ACHN (cell line): Measurements from ENCODE around the gene SYT9.

Experiments used
- DNase-seq: peaks from one replicate; pipeline ENCODE4 v3.0.0-alpha.2; 2015
- in situ Hi-C: cut with HindIII; loops from 2 replicates; pipeline ENCODE4 v1.10.0; 2017; ENCODE audit warnings: low sequenced_read_pairs, low pct_ligation_motif_present, low pct_unique_long_range_greater_than_20kb

The SYT9 gene

DNA sequence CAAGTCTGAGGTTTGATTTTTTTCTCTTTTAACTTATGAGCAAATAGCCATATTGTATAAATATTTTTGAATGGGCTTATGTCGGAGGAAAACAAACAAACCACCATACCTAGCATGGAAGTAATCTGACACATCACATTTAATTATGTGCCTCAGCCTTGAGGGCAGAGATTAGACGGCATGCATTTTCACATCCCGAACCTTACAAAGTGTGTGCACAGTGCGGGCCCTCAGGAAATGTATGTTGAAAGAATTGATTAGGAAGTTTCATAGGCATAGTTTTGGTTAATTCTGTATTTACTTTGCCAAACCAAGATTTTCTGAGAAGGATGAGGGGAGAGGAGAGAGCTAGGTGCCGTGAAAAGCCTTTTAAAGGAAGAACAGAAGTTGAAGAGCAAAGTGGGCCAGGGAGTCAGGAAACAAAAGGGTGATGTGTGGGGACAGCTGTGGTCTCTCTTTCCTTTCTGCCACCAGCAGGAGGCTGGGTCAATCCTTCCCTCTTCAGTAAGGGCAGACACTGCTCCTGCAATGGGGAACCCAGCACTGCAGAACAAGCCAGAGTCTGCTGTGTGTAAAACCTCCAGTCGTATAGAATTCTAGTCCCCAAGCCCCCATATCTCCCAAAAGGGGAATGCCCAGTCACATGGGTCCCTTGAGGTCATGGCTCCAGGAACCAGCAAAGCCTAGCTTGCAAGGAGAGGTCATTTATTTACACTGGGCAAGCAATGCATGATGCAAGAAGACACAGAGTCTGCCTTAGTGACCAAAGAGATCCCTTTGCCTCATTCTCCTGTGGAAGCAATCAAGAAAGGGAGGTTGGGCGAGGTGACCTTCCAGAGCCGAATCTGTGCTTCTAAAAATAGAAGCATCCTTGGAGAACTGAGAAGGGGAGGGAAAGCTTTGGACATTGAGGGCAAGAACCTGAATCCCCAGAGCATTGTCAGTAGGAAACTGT, 162.5 kb downstream of the SYT9 start:
- in situ Hi-C loops = no loop called here
- DNase-seq = no peak

DNA sequence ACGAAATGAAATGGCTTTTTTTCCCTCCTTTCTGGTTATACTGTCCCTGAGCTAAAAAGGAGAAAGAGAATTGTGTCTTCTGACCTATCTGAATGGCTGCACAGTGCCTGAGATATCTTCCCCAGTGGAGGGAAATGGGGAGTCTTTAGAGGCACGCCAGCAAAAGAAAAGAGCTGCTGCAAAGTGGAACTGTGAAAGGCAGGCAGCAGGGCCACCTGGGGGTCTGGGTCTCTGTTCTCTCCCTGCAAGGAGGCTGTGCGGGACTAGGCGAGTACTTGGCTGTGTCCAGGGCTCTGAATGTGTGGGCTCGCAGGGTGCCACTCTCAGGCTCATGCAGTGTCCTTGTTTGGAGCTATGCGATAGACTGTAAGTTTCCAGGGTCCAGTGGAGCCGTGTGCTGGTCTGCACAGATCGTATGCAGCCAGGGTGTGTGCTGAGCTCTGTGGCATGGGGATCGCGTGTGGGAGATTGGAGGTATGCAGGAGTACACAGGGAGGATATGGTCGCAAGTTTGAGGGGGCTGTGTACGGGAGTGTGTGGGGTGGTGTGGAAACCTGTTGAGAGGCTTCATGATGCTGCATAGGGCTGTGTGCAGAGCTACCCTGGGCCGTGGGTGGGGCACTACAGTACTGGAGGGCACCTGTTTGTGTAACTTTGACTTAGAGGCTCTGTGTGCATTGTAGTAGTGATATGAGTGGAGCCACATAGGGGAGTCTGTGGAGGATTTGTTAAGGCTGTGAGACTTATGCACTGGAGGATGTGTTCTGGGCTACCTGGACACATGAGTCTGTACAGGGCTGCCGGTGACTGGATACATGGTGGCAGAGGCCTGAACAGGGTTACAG, 163.5 kb downstream of the SYT9 start:
- DNase-seq = no peak
- in situ Hi-C loops = no loop called here

GRCh38 chr11:7416080-7416479, 164.4 kb downstream of the SYT9 start:
- DNase-seq = no peak
- in situ Hi-C loops = no loop called here

- in situ Hi-C loops = no loop called here
- DNase-seq = no peak
Observed at GRCh38 chr11:7417328-7417727, 165.6 kb downstream of the SYT9 start.

DNA sequence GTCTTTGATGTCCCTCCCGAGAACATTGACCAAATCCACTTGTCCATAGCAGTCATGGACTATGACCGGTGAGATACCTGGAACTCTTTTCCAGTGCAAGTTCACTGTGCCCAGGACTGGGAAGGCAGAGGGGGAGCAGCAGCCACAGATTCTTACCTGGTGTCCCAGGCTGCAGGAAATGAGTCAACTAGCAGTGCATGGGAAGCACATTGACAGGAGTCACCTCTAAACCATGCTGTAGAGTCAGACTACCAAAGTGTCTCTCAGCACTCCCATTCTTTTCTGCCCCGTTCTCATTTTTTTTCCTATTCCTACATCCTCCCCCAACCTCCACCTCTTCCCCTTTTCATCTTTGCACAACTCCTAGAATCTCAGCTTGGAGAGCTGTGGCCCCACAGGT, 166.4 kb downstream of the SYT9 start:
- DNase-seq = no peak
- in situ Hi-C loops = no loop called here

DNA sequence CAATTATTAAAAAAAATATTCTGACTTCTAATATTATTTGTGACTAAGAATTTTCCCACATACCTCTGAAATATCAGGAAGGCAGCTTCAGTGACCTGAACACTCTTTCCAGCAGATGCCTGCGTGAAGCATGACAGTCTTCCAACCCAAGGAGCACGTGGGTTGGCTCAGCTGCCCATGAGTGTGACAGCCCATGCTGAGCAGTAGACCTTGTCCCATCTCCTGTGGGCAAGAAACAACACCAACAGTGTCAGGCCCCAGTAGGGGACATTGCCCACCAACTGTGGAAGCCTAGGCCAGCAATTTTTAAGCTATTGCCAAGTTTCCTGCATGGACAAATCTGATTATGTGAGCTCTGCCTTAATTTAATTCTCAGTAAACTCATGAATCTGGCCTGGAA, 167.2 kb downstream of the SYT9 start:
- in situ Hi-C loops = no loop called here
- no peak for DNase-seq

DNA sequence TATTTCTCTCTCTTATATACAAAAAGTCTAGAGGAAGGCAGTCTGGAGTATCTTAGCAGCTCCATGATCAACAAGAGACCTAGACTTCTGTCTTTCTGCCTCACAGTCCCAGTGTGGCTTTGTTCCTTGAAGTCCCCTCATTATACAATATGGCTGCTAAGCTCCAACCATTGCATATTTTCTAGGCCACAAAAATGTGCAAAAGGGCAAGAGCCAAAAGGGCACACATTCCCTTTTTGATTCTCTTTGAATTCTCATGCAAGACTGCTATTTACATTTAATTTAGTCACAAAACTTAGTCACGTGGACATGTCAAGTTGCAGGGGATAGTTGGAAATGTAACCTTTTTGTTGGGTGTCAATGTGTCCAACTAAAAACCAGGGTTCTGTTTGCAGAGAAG, 169.4 kb downstream of the SYT9 start:
- DNase-seq = no peak
- in situ Hi-C loops = no loop called here

DNA sequence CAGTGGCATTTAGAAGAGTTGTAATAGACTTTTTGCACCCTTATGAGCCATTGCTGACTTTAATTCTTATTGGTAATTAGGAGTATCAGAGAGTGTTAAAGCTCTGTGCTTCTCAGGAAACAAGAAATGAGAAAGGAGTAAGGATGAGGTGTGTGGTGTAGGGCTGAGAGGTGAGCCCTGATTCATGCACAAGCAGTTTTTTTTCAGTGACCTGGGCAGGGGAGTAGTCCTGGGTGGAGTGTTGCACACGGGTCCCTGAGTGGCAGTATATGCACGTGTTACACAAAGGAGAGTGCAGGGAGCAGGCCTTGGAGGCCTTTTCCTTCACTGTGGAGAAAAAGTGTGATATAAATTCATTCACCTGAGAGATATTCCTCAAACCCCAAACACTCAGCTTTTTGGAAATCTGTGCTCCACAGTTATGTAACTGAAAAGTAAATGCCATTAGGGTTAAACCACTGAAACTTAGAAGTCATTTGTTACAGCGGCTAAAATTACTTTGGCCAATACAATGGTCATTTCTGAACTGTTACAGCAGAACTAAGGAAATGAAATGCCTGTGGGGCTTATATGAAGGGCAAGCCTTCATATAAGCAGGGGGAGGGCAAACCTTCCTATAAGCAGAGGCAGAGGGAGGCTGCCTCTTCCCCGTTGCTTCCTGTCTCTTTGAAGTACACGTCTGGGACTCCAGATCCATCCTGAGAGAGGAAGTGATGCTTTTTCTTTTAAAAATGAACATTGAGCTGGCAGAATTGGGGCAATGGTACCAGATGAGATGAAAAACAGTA, 171.0 kb downstream of the SYT9 start:
- in situ Hi-C loops = no loop called here
- DNase-seq = no peak

DNA sequence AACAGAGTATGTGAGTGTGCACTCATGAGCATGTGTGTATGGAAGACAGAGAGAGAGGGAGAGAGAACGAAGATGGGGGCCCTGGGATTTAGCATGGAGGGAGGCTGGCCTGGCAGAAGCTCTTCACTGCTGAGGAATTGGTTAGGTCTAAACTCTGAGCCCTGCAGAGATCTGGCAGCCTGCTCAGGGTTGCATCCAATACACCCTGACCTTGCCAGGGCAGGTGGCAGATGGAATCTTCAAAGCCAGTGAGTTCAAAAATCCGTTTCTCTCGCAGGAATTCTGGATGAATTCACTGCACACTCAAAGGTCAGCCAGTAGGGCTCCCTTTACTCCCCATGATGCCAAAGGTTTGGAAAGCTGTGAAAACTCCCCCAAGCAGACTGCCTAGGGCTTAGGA, 172.2 kb downstream of the SYT9 start:
- in situ Hi-C loops = no loop called here
- no peak for DNase-seq

GRCh38 chr11:7427733-7428132, 176.0 kb downstream of the SYT9 start:
- DNase-seq = no peak
- in situ Hi-C loops = no loop called here

- DNase-seq = no peak
- in situ Hi-C loops = no loop called here
Observed at GRCh38 chr11:7428196-7428595, 176.5 kb downstream of the SYT9 start.

- in situ Hi-C loops = no loop called here
- DNase-seq = no peak
Observed at GRCh38 chr11:7430496-7430895, 178.8 kb downstream of the SYT9 start.

DNA sequence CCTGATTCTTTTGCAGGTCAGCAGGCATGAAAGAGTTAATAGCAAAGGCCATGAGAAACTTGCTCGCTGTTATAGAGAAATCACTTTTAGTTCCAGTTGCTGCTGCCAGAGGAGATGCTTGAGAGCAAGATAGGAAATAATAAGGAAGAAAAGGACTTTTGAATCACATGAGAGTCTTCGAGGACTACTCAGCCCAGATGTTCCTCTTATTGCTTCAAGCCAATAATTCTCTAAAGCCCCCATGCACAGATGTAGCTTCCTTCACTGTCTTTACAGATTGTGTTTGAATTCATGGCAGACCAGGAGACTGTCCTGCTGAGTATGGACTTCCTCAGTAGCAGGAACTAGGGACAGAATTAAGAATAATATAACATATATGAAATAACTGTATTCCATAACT, 183.5 kb downstream of the SYT9 start:
- DNase-seq = no peak
- in situ Hi-C loops = no loop called here

- in situ Hi-C loops = no loop called here
- no peak for DNase-seq
Observed at GRCh38 chr11:7436146-7436545, 184.4 kb downstream of the SYT9 start.

DNA sequence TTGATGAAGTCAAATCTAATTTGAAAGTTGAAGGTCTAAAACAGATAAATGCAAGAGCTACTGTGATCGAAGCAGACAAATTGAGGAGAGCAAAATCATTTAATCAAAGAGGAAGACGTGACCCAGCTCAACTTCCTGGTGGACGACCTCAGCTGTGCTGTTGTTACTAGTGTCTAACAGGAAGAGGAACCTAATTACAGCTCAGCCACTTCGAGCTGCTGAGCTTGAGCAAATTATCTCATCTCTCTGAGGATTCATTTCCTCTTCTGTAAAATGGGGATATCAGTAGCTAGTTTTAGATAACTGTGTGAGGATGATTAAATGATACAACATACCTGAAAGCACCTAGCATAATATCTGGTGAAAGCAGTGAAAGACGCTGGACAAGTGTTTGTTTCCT, 185.0 kb downstream of the SYT9 start:
- DNase-seq = no peak
- in situ Hi-C loops = no loop called here

DNA sequence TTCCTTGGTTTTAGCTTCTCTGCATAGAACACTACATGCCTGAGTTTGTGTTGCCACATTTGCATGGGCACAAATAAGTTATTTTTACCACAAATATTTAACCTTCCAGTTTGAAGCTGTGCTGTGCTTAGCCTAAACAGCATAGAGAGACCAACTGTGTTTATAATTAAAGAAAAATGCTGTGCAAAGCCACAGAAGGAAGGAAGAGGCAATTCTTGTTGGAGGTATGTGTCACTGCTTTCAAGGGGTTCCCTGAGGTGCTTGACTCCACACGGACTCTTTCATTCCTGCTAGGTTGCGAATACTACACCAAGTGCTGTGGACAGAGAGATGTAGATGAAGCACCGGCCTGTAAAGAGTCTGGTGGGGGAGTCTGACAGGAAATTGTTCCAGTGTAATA, 186.0 kb downstream of the SYT9 start:
- DNase-seq = no peak
- in situ Hi-C loops = no loop called here

DNA sequence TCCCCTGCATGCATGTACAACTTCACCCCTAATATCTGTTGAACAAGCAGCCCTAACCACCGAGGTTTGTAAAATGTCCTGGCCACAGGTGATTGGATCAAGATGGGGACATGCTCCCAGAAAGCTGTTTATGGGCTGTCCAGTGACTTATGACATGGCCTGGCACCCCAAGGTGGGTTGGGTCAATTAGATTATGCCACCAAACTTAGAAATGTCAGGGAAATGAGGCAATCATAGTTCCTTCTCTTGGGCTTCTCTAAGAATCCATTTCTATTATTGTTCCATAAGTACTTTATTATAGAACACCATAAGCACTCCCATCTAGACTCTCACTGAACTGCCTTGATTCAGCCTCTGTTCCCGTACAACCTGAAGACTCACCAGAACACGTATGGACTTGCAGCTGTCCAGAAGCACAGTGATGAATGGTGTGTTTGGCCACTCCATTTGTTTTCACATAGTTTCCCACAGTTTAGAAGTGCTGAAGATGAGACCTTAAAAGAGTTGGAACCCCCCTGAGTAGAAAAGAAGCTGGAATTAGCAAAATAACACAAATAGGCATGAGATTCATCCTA, 188.1 kb downstream of the SYT9 start:
- no peak for DNase-seq
- in situ Hi-C loops = no loop called here

GRCh38 chr11:7442588-7443215, 191.0 kb downstream of the SYT9 start:
- DNase-seq = peak; percentile 45
- in situ Hi-C loops = no loop called here
